SK-N-SH treated with all-trans-retinoic acid at 6 μM for 48 hours (cell line): ENCODE measurements around the gene RFNG.

ENCODE experiments used
- ATAC-seq: fragments of 200-7000 bp; cut with Tn5 transposase; 3 replicates; pipeline ENCODE4 v1.9.1; 2020; ENCODE audit warnings: mild to moderate bottlenecking, moderate library complexity
- ARNTL ChIP-seq: fragments of 450-650 bp; formaldehyde crosslinking; IDR thresholded peaks from 2 replicates; pipeline ENCODE4 v1.5.0; 2020; ENCODE audit warnings: low read depth, mild to moderate bottlenecking, moderate library complexity, borderline replicate concordance
- BACH2 ChIP-seq: fragments of 250-450 bp; sonication (Bioruptor Pico); IDR thresholded peaks from 2 replicates; pipeline ENCODE4 v1.9.0; 2021; ENCODE audit warnings: mild to moderate bottlenecking, borderline replicate concordance
- ESRRG ChIP-seq: fragments of 250-450 bp; sonication (Bioruptor Pico); IDR thresholded peaks from 2 replicates; pipeline ENCODE4 v1.6.1; 2021; ENCODE audit warnings: mild to moderate bottlenecking
- GLIS3 ChIP-seq: fragments of 250-450 bp; sonication (Bioruptor Pico); IDR thresholded peaks from 2 replicates; pipeline ENCODE4 v1.5.0; 2020; ENCODE audit warnings: mild to moderate bottlenecking, moderate library complexity
- ISL1 ChIP-seq: fragments of 250-450 bp; sonication (Bioruptor Pico); IDR thresholded peaks from 2 replicates; pipeline ENCODE4 v2.1.2; 2022; ENCODE audit warnings: mild to moderate bottlenecking, moderate library complexity
- OSR1 ChIP-seq: fragments of 250-450 bp; sonication (Bioruptor Pico); IDR thresholded peaks from 2 replicates; pipeline ENCODE4 v1.8.0; 2022; ENCODE audit warnings: moderate library complexity, mild to moderate bottlenecking, inconsistent platforms
- PPARA ChIP-seq: fragments of 250-450 bp; sonication (Bioruptor Pico); IDR thresholded peaks from 2 replicates; pipeline ENCODE4 v1.5.0; 2020; ENCODE audit warnings: mild to moderate bottlenecking, borderline replicate concordance
- RARB ChIP-seq: fragments of 250-450 bp; sonication (Bioruptor Pico); IDR thresholded peaks from 2 replicates; pipeline ENCODE4 v1.8.0; 2021; ENCODE audit warnings: mild to moderate bottlenecking, moderate library complexity
- SNAI2 ChIP-seq: fragments of 250-450 bp; sonication (Bioruptor Pico); IDR thresholded peaks from 2 replicates; pipeline ENCODE4 v1.5.0; 2020; ENCODE audit warnings: mild to moderate bottlenecking, moderate library complexity
- TCF4 ChIP-seq: fragments of 250-450 bp; sonication (Bioruptor Pico); IDR thresholded peaks from 2 replicates; pipeline ENCODE4 v1.8.0; 2021; ENCODE audit warnings: mild to moderate bottlenecking, moderate library complexity, borderline replicate concordance
- TOX ChIP-seq: fragments of 250-450 bp; sonication (Bioruptor Pico); IDR thresholded peaks from 2 replicates; pipeline ENCODE4 v1.8.0; 2021; ENCODE audit warnings: mild to moderate bottlenecking, moderate library complexity, borderline replicate concordance
- ZC3H10 ChIP-seq: fragments of 250-450 bp; sonication (Bioruptor Pico); IDR thresholded peaks from 2 replicates; pipeline ENCODE4 v1.5.1; 2021; ENCODE audit warnings: mild to moderate bottlenecking, moderate library complexity
- ZFP3 ChIP-seq: fragments of 250-450 bp; sonication (Bioruptor Pico); IDR thresholded peaks from 2 replicates; pipeline ENCODE4 v1.5.0; 2020; ENCODE audit warnings: mild to moderate bottlenecking, moderate library complexity
- ZFP30 ChIP-seq: fragments of 450-650 bp; formaldehyde crosslinking; IDR thresholded peaks from 2 replicates; pipeline ENCODE4 v1.5.0; 2022; ENCODE audit warnings: mild to moderate bottlenecking, moderate library complexity
- ZNF8 ChIP-seq: fragments of 450-650 bp; formaldehyde crosslinking; IDR thresholded peaks from 2 replicates; pipeline ENCODE4 v1.5.0; 2020; ENCODE audit warnings: mild to moderate bottlenecking, moderate library complexity
- TF ChIP-seq, protein P1 (sequence below): fragments of 250-450 bp; sonication (Bioruptor Pico); IDR thresholded peaks from 2 replicates; pipeline ENCODE4 v1.5.0; 2020; ENCODE audit warnings: mild to moderate bottlenecking, moderate library complexity
- TF ChIP-seq, protein P2 (sequence below): fragments of 250-450 bp; sonication (Bioruptor Pico); IDR thresholded peaks from 2 replicates; pipeline ENCODE4 v1.8.0; 2020; ENCODE audit warnings: mild to moderate bottlenecking, moderate library complexity, borderline replicate concordance
- TF ChIP-seq, protein P3 (sequence below): fragments of 250-450 bp; sonication (Bioruptor Pico); IDR thresholded peaks from 2 replicates; pipeline ENCODE4 v1.8.0; 2021; ENCODE audit warnings: low read depth, mild to moderate bottlenecking, moderate library complexity, borderline replicate concordance
- TF ChIP-seq, protein P4 (sequence below): fragments of 250-450 bp; sonication (Bioruptor Pico); IDR thresholded peaks from 2 replicates; pipeline ENCODE4 v1.5.1; 2021; ENCODE audit warnings: mild to moderate bottlenecking, moderate library complexity

The RFNG gene

DNA sequence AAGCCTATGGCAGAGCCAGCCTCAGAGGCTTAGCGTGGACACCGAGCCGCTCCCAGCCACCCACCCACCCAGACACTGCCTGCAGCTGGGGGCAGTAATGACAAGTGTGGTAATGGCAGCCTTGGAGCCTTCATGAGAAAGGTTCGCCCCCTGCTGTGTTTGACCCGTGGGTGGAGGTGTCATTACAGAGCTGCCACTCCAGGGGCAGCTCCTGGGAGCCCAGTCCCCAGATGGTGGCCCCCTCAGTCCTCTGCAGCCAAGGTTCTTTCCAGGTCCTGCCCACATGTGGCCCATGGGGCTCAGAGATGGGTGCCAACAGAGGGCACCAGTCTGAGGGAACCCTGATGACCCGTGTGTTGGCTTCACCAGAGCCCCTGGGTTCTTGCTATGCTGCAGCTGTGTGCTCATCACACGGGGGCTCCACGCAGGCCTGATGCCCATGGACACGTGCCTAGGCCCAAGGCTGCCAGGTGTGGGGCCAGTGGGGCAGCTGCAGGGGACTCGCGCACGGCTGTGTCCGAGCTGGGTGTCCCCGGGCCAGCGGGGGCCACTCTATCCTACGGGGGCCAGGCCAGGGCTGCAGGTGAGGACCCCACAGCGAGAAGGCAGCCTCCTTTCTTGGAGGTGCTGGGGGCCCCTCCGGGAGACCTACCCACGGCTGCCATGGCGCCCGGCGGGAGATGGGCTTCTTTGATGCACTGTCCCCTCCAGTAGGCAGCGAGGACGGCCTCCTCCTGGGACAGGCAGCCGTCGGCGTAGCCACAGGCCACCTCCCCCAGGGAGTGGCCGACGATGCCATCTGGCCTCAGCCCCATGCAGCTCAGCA is 38.3 kb upstream of the RFNG start:
- TF ChIP-seq BACH2 (CRISPR knock-in tag), result no peak
- no peak for ATAC-seq

DNA sequence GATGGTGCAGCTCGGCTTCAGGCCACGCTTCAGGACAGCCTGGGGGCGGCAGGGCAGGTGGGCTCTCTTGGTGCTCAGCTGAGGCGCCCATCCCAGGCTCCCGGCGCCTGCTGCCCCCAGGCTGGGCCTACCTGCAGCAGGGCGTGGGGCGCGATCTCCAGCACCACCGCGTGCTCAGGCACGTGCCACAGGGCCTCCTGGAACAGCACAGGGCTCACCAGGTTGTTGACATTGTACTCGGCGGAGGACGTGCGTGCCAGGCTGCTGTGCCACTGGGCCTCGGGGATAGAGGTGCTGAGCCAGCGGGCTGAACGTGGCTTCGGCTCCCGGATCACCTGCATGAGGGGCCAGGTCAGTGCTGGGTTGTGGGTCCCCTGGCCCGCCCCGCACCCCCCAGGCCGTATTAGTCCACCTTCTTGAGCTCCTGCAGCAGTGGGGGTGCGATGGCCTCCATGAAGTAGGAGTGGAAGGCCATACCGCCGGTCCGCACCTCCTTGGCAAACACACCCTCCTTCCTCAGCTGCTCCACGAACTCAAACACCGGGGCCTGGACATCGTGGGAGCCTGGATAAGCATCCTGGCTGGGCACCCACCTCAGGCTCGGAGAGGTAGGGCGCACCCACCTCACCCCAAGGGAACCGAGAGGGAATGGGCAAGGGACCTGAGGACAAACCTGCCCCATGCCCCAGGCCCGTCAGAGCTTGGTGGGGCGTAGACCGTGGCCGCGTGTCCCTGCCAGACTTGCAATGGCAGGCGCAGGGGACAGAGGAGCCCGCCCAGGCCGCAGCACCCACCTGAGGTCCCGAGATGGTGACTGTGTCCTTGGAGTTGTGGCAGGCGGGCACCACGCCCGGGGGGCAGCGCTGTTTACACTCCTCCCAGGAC is 37.5 kb upstream of the RFNG start:
- no peak for TF ChIP-seq BACH2 (CRISPR knock-in tag)
- TF ChIP-seq ZFP3 (CRISPR knock-in tag), result no peak
- TF ChIP-seq ZNF8, result no peak
- no peak for TF ChIP-seq ARNTL
- TF ChIP-seq OSR1 (CRISPR knock-in tag), result no peak
- no peak for TF ChIP-seq TCF4 (CRISPR knock-in tag)
- TF ChIP-seq RARB (CRISPR knock-in tag), result no peak
- TF ChIP-seq, protein P1, sequence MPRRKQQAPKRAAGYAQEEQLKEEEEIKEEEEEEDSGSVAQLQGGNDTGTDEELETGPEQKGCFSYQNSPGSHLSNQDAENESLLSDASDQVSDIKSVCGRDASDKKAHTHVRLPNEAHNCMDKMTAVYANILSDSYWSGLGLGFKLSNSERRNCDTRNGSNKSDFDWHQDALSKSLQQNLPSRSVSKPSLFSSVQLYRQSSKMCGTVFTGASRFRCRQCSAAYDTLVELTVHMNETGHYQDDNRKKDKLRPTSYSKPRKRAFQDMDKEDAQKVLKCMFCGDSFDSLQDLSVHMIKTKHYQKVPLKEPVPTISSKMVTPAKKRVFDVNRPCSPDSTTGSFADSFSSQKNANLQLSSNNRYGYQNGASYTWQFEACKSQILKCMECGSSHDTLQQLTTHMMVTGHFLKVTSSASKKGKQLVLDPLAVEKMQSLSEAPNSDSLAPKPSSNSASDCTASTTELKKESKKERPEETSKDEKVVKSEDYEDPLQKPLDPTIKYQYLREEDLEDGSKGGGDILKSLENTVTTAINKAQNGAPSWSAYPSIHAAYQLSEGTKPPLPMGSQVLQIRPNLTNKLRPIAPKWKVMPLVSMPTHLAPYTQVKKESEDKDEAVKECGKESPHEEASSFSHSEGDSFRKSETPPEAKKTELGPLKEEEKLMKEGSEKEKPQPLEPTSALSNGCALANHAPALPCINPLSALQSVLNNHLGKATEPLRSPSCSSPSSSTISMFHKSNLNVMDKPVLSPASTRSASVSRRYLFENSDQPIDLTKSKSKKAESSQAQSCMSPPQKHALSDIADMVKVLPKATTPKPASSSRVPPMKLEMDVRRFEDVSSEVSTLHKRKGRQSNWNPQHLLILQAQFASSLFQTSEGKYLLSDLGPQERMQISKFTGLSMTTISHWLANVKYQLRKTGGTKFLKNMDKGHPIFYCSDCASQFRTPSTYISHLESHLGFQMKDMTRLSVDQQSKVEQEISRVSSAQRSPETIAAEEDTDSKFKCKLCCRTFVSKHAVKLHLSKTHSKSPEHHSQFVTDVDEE (CRISPR knock-in tag), result no peak
- TF ChIP-seq, protein P2, sequence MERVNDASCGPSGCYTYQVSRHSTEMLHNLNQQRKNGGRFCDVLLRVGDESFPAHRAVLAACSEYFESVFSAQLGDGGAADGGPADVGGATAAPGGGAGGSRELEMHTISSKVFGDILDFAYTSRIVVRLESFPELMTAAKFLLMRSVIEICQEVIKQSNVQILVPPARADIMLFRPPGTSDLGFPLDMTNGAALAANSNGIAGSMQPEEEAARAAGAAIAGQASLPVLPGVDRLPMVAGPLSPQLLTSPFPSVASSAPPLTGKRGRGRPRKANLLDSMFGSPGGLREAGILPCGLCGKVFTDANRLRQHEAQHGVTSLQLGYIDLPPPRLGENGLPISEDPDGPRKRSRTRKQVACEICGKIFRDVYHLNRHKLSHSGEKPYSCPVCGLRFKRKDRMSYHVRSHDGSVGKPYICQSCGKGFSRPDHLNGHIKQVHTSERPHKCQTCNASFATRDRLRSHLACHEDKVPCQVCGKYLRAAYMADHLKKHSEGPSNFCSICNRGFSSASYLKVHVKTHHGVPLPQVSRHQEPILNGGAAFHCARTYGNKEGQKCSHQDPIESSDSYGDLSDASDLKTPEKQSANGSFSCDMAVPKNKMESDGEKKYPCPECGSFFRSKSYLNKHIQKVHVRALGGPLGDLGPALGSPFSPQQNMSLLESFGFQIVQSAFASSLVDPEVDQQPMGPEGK (CRISPR knock-in tag), result no peak
- TF ChIP-seq ISL1 (CRISPR knock-in tag), result no peak
- TF ChIP-seq PPARA (CRISPR knock-in tag), result no peak
- TF ChIP-seq, protein P3, sequence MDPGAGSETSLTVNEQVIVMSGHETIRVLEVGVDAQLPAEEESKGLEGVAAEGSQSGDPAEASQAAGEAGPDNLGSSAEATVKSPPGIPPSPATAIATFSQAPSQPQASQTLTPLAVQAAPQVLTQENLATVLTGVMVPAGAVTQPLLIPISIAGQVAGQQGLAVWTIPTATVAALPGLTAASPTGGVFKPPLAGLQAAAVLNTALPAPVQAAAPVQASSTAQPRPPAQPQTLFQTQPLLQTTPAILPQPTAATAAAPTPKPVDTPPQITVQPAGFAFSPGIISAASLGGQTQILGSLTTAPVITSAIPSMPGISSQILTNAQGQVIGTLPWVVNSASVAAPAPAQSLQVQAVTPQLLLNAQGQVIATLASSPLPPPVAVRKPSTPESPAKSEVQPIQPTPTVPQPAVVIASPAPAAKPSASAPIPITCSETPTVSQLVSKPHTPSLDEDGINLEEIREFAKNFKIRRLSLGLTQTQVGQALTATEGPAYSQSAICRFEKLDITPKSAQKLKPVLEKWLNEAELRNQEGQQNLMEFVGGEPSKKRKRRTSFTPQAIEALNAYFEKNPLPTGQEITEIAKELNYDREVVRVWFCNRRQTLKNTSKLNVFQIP (CRISPR knock-in tag), result no peak
- TF ChIP-seq ZFP30, result no peak
- no peak for TF ChIP-seq GLIS3 (CRISPR knock-in tag)
- TF ChIP-seq SNAI2 (CRISPR knock-in tag), result no peak
- no peak for TF ChIP-seq TOX (CRISPR knock-in tag)
- TF ChIP-seq, protein P4, sequence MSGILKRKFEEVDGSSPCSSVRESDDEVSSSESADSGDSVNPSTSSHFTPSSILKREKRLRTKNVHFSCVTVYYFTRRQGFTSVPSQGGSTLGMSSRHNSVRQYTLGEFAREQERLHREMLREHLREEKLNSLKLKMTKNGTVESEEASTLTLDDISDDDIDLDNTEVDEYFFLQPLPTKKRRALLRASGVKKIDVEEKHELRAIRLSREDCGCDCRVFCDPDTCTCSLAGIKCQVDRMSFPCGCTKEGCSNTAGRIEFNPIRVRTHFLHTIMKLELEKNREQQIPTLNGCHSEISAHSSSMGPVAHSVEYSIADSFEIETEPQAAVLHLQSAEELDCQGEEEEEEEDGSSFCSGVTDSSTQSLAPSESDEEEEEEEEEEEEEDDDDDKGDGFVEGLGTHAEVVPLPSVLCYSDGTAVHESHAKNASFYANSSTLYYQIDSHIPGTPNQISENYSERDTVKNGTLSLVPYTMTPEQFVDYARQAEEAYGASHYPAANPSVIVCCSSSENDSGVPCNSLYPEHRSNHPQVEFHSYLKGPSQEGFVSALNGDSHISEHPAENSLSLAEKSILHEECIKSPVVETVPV (CRISPR knock-in tag), result no peak
- ATAC-seq, result no peak

DNA sequence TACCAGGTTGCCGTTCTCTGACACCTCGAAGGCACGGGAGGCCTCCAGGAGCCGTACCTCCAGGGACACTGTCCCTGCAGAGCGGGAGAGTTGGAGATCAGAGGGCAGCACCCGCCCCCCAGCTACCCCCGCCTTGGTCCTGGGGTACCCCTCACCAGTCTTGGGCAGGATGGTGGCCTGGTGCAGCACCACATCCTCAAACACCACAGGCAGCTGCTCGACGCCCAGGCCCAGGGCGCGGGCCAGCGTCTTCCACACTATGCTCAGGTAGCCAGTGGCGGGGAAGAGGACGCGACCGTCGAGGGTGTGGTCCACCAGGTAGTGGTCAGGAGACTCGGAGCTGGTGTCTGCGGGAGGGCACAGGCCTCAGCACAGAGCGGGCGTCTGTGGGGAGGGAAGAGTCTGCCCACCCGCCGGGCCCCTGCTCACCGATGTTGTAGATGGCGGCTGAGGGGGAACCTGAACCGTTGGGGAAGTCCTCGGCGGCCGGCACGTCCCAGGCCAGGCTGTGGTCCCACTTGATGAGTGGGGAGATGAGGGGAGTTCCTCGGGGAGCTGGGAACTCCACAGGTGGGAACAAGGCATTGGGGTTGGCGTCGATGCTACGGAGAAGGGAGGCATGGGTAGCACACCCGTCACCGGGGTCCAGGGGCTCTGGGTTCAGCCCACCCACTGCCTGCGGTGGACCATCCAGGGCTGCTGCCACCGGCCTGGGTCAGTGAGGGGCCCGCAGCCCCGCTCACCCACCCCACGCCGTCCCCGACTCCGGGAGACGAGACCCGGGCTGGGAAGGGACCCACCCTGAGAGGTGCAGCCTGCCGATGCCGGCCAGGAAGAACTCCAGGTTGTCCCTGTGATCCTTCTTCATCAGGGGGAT is 36.6 kb upstream of the RFNG start:
- no peak for ATAC-seq
- TF ChIP-seq PPARA (CRISPR knock-in tag), result no peak
- no peak for TF ChIP-seq ZC3H10 (CRISPR knock-in tag)
- TF ChIP-seq, protein P3 (CRISPR knock-in tag), result no peak
- TF ChIP-seq, protein P2 (CRISPR knock-in tag), result no peak
- TF ChIP-seq ESRRG (CRISPR knock-in tag), result no peak
- TF ChIP-seq BACH2 (CRISPR knock-in tag), result no peak
- TF ChIP-seq, protein P1 (CRISPR knock-in tag), result no peak
- TF ChIP-seq TCF4 (CRISPR knock-in tag), result no peak
